PC-9 (cell line): Measurements from ENCODE around the gene HMGB2.

Experiments used
- EZH2 ChIP-seq: fragments of 200-600 bp; sonication (generic); IDR thresholded peaks from 2 replicates; pipeline ENCODE4 v1.8.0; 2017; ENCODE audit warnings: antibody characterized with exemption, low read depth
- TF ChIP-seq, protein P1 (sequence below): fragments of 200-600 bp; sonication (generic); conservative IDR thresholded peaks from 2 replicates; pipeline ENCODE4 v1.6.1; 2017; ENCODE audit warnings: mixed run types, antibody characterized with exemption, mild to moderate bottlenecking, moderate library complexity

DNA sequence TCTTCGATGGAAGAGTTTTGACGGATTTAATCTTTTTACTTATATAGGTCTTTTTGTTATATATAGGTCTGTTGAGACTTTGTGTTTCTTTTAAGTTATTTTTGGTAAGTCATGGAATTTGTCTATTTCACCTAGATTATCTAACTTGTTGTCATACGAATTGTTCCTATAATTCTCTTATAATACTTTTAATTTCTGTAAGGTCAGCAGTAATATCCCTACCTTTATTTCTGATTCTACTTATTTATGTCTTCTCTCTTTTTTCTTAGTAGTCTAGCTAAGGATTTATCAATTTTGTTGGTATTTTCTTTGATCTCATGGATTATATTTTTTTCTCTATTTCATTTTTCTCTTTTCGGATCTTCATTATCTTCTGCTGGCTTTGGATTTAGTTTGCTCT lies 48.2 kb upstream of the HMGB2 start:
- TF ChIP-seq, protein P1, sequence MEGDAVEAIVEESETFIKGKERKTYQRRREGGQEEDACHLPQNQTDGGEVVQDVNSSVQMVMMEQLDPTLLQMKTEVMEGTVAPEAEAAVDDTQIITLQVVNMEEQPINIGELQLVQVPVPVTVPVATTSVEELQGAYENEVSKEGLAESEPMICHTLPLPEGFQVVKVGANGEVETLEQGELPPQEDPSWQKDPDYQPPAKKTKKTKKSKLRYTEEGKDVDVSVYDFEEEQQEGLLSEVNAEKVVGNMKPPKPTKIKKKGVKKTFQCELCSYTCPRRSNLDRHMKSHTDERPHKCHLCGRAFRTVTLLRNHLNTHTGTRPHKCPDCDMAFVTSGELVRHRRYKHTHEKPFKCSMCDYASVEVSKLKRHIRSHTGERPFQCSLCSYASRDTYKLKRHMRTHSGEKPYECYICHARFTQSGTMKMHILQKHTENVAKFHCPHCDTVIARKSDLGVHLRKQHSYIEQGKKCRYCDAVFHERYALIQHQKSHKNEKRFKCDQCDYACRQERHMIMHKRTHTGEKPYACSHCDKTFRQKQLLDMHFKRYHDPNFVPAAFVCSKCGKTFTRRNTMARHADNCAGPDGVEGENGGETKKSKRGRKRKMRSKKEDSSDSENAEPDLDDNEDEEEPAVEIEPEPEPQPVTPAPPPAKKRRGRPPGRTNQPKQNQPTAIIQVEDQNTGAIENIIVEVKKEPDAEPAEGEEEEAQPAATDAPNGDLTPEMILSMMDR, result no peak
- no peak for TF ChIP-seq EZH2
